Neuronal stem cell (in vitro differentiated cells): ENCODE data around the gene TP53BP2.
"Not testable (repeated sequence)": the region's sequence is repeated elsewhere in the genome, so short reads cannot be mapped to it uniquely, and the experiment has no call there.

Experiments used
- DNase-seq: peaks from one replicate; pipeline ENCODE4 v3.0.0-alpha.2; 2013; ENCODE audit warnings: low spot score
- H2AFZ ChIP-seq: one replicate; pipeline ENCODE4 v1.6.1; 2013; ENCODE audit warnings: mild to moderate bottlenecking, low read length, inconsistent platforms
- H2AK5ac ChIP-seq: 2 replicates; pipeline ENCODE4 v1.6.1; 2013; ENCODE audit warnings: low read depth, mild to moderate bottlenecking, inconsistent platforms, low read length, moderate library complexity, mixed read lengths
- H2BK120ac ChIP-seq: 2 replicates; pipeline ENCODE4 v1.6.1; 2013; ENCODE audit warnings: low read depth, mild to moderate bottlenecking, inconsistent platforms, low read length, moderate library complexity, mixed read lengths
- H2BK12ac ChIP-seq: one replicate; pipeline ENCODE4 v1.6.1; 2013; ENCODE audit warnings: low read length, inconsistent platforms
- H2BK15ac ChIP-seq: 2 replicates; pipeline ENCODE4 v1.6.1; 2013; ENCODE audit warnings: mild to moderate bottlenecking, low read length, inconsistent platforms, mixed read lengths
- H2BK5ac ChIP-seq: one replicate; pipeline ENCODE4 v1.6.1; 2013; ENCODE audit warnings: inconsistent platforms, mild to moderate bottlenecking, low read length, moderate library complexity
- H3K14ac ChIP-seq: one replicate; pipeline ENCODE4 v1.6.1; 2013; ENCODE audit warnings: low read length, inconsistent platforms
- H3K18ac ChIP-seq: 2 replicates; pipeline ENCODE4 v1.6.1; 2013; ENCODE audit warnings: low read length, inconsistent platforms
- H3K23ac ChIP-seq: 2 replicates; pipeline ENCODE4 v1.6.1; 2013; ENCODE audit warnings: low read depth, mild to moderate bottlenecking, mixed read lengths, low read length, inconsistent platforms; ENCODE audit not compliant: poor library complexity
- H3K27ac ChIP-seq: replicated peaks from 3 replicates; pipeline ENCODE4 v1.5.1; 2013; ENCODE audit warnings: low read length, inconsistent platforms
- H3K27me3 ChIP-seq, 3 experiments: 2 replicates each; pipeline ENCODE4 v1.6.1; 2013; ENCODE audit warnings: low read length in 3 of 3, mild to moderate bottlenecking in 2 of 3, inconsistent platforms in 1 of 3, low read depth in 1 of 3, mixed read lengths in 1 of 3, moderate library complexity in 1 of 3; ENCODE audit not compliant: control insufficient read depth in 3 of 3, insufficient read depth in 3 of 3
- H3K36me3 ChIP-seq, 2 donors: replicated peaks in 1 of 2; 2 replicates each; pipeline ENCODE4 v1.6.1; 2013; ENCODE audit warnings: low read length in 2 of 2; ENCODE audit not compliant: control insufficient read depth in 2 of 2, insufficient read depth in 2 of 2
- H3K4ac ChIP-seq: 2 replicates; pipeline ENCODE4 v1.6.1; 2013; ENCODE audit warnings: inconsistent platforms, mild to moderate bottlenecking, low read length, moderate library complexity
- H3K4me1 ChIP-seq, 2 donors: 1 replicate in 1 of 2; 2 replicates in 1 of 2; pipeline ENCODE4 v1.6.1; 2013; ENCODE audit warnings: low read length in 2 of 2, low read depth in 1 of 2; ENCODE audit not compliant: control insufficient read depth in 2 of 2, insufficient read depth in 1 of 2
- H3K4me2 ChIP-seq: one replicate; pipeline ENCODE4 v1.6.1; 2013; ENCODE audit warnings: mild to moderate bottlenecking, low read length, inconsistent platforms; ENCODE audit not compliant: insufficient read depth, poor library complexity, severe bottlenecking
- H3K4me3 ChIP-seq, 2 donors: 2 replicates each; pipeline ENCODE4 v1.5.1; 2013; ENCODE audit warnings: low read length in 2 of 2, mild to moderate bottlenecking in 2 of 2, inconsistent platforms in 1 of 2, moderate library complexity in 1 of 2
- H3K79me1 ChIP-seq: one replicate; pipeline ENCODE4 v1.6.1; 2013; ENCODE audit warnings: low read depth, mild to moderate bottlenecking, inconsistent platforms, low read length, moderate library complexity
- H3K9ac ChIP-seq: one replicate; pipeline ENCODE4 v1.6.1; 2013; ENCODE audit warnings: mild to moderate bottlenecking, low read depth, low read length, inconsistent platforms; ENCODE audit not compliant: poor library complexity
- H3K9me3 ChIP-seq, 2 donors: replicated peaks in 1 of 2; 2 replicates each; pipeline versions ENCODE3 to v1.6.1; 2013; ENCODE audit warnings: low read length in 2 of 2, mild to moderate bottlenecking in 2 of 2, inconsistent platforms in 1 of 2, low read depth in 1 of 2, mixed read lengths in 1 of 2, moderate library complexity in 1 of 2; ENCODE audit not compliant: control insufficient read depth in 2 of 2, insufficient read depth in 1 of 2
- H4K8ac ChIP-seq: one replicate; pipeline ENCODE4 v1.6.1; 2013; ENCODE audit warnings: low read depth, mild to moderate bottlenecking, inconsistent platforms, low read length, moderate library complexity
- H4K91ac ChIP-seq: one replicate; pipeline ENCODE4 v1.6.1; 2013; ENCODE audit warnings: low read length, low read depth, mild to moderate bottlenecking, inconsistent platforms; ENCODE audit not compliant: poor library complexity
- WGBS, 2 donors: extraction: QIAGEN DNeasy Blood & Tissue Kit; methylation state at CpG; one replicate each; pipeline ENCODE4 v1.1.7; 2013; ENCODE audit warnings: missing lambda C conversion rate in 2 of 2, mixed read lengths in 1 of 2; ENCODE audit not compliant: insufficient read length in 2 of 2, insufficient replicate concordance in 1 of 2; ENCODE audit errors: extremely low coverage in 2 of 2; 5-methylcytosine and 5-hydroxymethylcytosine counted together

The TP53BP2 gene

DNA sequence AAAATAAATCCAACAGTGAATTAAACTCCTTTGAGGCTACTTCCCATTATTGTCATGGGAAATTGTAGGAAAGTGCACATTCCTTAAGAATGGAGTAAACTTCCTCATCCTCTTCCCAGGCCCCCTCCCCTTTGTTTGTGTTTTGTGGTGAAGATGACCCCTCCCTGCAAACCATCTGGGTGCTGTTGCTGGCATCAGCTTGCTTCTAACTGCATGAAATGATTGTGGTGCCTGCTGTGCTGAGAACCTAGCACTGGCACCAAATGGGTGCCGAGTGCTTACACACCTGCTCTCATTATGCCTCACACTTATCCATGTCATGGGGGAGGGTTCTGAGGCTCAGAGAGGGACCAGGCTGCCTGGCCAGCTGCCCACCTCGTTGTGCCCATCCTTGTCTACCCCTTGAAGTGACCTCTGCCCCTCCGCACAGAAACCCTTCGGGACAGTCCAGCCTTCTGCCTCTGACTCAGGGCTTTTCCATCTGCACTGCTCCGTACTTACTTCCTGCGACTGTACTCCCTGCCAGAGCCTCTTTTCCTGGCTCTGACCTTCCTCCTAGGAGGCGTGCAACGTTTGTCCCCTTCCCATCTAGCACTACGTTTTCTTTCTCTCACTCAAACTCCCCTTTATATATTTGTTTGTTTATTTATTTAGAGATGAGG is 102.8 kb downstream of the TP53BP2 start:
- no peak overlapping the region for H3K18ac ChIP-seq
- H3K27me3 ChIP-seq = peaks cover 0 to under 1% (median 0%) of the 10 kb centered on the region in 3 experiments
- H3K4ac ChIP-seq = no peak overlapping the region
- no peak overlapping the region for H4K8ac ChIP-seq
- no CpG with 5 or more reads among the region's 9 CpGs for WGBS, 2 donors
- H3K4me1 ChIP-seq = no peaks in the 10 kb centered on the region
- H3K23ac ChIP-seq = peak overlapping the region; percentile 18
- no peak overlapping the region for H2AFZ ChIP-seq
- H3K9me3 ChIP-seq = no peaks in the 10 kb centered on the region
- no peak overlapping the region for H3K27ac ChIP-seq
- no peaks in the 10 kb centered on the region for H3K79me1 ChIP-seq
- H4K91ac ChIP-seq = no peak overlapping the region
- no peak overlapping the region for H3K14ac ChIP-seq
- H3K4me2 ChIP-seq = no peak overlapping the region
- H3K36me3 ChIP-seq = peaks cover 28 to 66% of the 10 kb centered on the region in 2 donors
- no peak for DNase-seq
- no peak overlapping the region for H2BK15ac ChIP-seq
- H3K9ac ChIP-seq = no peak overlapping the region
- H2BK5ac ChIP-seq = no peak overlapping the region
- no peak overlapping the region for H3K4me3 ChIP-seq
- H2BK120ac ChIP-seq = no peak overlapping the region
- no peak overlapping the region for H2AK5ac ChIP-seq
- H2BK12ac ChIP-seq = no peak overlapping the region

- no CpG with 5 or more reads among the region's 6 CpGs for WGBS, 2 donors
- H3K36me3 ChIP-seq = peaks cover 23 to 55% of the 10 kb centered on the region in 2 donors
- no peak overlapping the region for H3K14ac ChIP-seq
- H3K4me3 ChIP-seq = peak overlapping the region in 1 of 2 donors; percentile 42
- H3K27ac ChIP-seq = no peak overlapping the region
- H3K18ac ChIP-seq = no peak overlapping the region
- H3K27me3 ChIP-seq = no peaks in the 10 kb centered on the region
- no peak overlapping the region for H3K9ac ChIP-seq
- no peak overlapping the region for H2BK5ac ChIP-seq
- H3K9me3 ChIP-seq = no peaks in the 10 kb centered on the region
- H3K79me1 ChIP-seq = no peaks in the 10 kb centered on the region
- no peak overlapping the region for H4K8ac ChIP-seq
- no peak overlapping the region for H3K4ac ChIP-seq
- no peak overlapping the region for H2BK12ac ChIP-seq
- H4K91ac ChIP-seq = no peak overlapping the region
- H3K4me1 ChIP-seq = no peaks in the 10 kb centered on the region
- no peak overlapping the region for H3K4me2 ChIP-seq
- H3K23ac ChIP-seq = no peak overlapping the region
- no peak overlapping the region for H2BK15ac ChIP-seq
- H2AK5ac ChIP-seq = no peak overlapping the region
- H2BK120ac ChIP-seq = no peak overlapping the region
- H2AFZ ChIP-seq = no peak overlapping the region
- DNase-seq = no peak
Measured at GRCh38 chr1:223741861-223742260, 103.9 kb downstream of the TP53BP2 start.

DNA sequence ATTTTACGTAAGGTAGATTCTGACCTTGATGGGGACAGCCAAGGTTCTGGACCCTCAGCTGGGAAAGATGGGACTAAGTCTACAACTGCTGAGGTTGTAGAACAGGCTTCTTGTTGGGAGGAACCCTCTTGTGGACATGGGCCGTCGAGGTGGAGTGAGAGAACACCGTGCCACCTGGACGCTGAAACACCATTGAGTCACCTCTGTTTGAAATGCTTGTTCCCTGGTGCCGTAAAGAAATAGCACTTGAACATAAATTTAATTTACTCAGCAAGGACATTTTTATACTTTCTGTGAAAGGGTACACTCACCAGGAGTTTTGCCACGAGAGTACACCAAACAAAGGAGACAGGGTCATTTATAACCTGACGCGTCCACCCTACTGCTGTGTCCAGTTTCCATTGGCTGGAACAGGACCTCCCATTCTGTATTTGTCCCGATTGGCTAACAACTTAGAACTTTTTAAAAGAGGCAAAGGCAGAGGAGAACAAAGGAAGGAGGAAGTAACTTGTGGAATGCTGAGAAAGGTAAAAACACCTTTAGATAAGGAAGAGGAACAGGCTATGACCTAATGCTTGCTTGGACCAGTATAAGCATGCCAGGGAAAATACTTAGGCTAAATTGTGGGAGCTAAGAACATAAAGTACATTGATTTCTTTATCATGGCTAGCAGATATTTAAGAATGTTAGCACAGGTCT is 105.6 kb downstream of the TP53BP2 start:
- H3K9me3 ChIP-seq, H3K27ac ChIP-seq, H2AK5ac ChIP-seq, H2BK12ac ChIP-seq, H3K14ac ChIP-seq, H3K9ac ChIP-seq, H3K18ac ChIP-seq, H3K27me3 ChIP-seq, H4K8ac ChIP-seq, H3K79me1 ChIP-seq, H3K4me2 ChIP-seq, H3K4me1 ChIP-seq, H3K4me3 ChIP-seq, H3K23ac ChIP-seq, H3K4ac ChIP-seq, H2AFZ ChIP-seq, H2BK15ac ChIP-seq, DNase-seq, H4K91ac ChIP-seq, H2BK120ac ChIP-seq, H2BK5ac ChIP-seq: not testable (repeated sequence)
- WGBS, 2 donors = no CpG with 5 or more reads among the region's 10 CpGs
- peaks cover 14 to 39% of the 10 kb centered on the region in 2 donors for H3K36me3 ChIP-seq

DNA sequence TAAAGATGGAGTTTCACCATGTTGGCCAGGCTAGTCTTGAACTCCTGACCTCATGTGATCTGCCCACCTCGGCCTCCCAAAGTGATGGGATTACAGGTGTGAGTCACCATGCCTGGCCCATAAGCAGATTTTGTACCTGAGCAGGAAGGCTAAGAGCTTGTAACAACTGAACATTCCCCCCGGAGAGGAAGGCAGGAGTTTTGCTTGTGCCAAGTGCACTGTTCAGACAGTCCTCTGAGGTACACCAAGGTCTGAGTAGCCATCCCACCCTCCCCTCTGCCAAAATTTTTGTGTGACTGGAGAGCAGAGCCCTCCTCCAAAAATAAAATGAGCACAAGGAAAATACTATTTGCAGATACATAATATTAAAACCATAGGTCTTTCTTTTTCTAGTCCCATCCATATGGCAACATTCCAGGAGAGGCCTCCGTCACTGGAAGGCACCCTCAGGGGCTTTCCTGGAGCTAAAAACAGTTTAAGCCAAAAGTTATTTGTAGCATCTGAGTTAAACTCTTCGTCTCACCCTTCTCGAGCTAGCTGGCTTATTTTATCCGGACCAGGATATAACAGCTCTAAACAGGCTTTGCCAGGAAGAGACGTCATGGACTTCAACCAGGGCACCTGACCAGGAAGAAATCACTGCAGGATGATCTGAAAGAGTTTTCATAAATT is 106.2 kb downstream of the TP53BP2 start:
- no peak overlapping the region for H4K8ac ChIP-seq
- no peak overlapping the region for H2BK12ac ChIP-seq
- H3K4me2 ChIP-seq = no peak overlapping the region
- H2BK5ac ChIP-seq = no peak overlapping the region
- H3K79me1 ChIP-seq = no peaks in the 10 kb centered on the region
- no peaks in the 10 kb centered on the region for H3K4me1 ChIP-seq
- H3K27me3 ChIP-seq = no peaks in the 10 kb centered on the region
- H2AK5ac ChIP-seq = no peak overlapping the region
- H3K14ac ChIP-seq = no peak overlapping the region
- H2AFZ ChIP-seq = no peak overlapping the region
- H3K9ac ChIP-seq = no peak overlapping the region
- H3K27ac ChIP-seq = no peak overlapping the region
- DNase-seq = no peak
- no peaks in the 10 kb centered on the region for H3K9me3 ChIP-seq
- no peak overlapping the region for H2BK15ac ChIP-seq
- peaks cover 11 to 38% of the 10 kb centered on the region in 2 donors for H3K36me3 ChIP-seq
- no peak overlapping the region for H3K4me3 ChIP-seq
- WGBS, 2 donors = no CpG with 5 or more reads among the region's 7 CpGs
- no peak overlapping the region for H2BK120ac ChIP-seq
- no peak overlapping the region for H3K4ac ChIP-seq
- H3K18ac ChIP-seq = no peak overlapping the region
- H3K23ac ChIP-seq = no peak overlapping the region
- H4K91ac ChIP-seq = no peak overlapping the region
